ENCODE data around the gene LRRC27.

The LRRC27 gene

GRCh38 chr10:132403511-132404168 is 71.6 kb downstream of the LRRC27 start:
- no peak for DNase-seq (ENCODE audit: low spot score)

- no peak for DNase-seq (ENCODE audit: low spot score)
Observed at GRCh38 chr10:132404169-132404880, 72.3 kb downstream of the LRRC27 start.

- DNase-seq (ENCODE audit: low spot score): no peak
Observed at GRCh38 chr10:132404911-132405462, 73.0 kb downstream of the LRRC27 start.

- no peak for DNase-seq (ENCODE audit: low spot score)
Observed at GRCh38 chr10:132405463-132405991, 73.5 kb downstream of the LRRC27 start.

- no peak for DNase-seq (ENCODE audit: low spot score)
Observed at GRCh38 chr10:132406181-132406580, 74.2 kb downstream of the LRRC27 start.

- DNase-seq (ENCODE audit: low spot score): no peak
Observed at GRCh38 chr10:132406750-132407149, 74.8 kb downstream of the LRRC27 start.

- no peak for DNase-seq (ENCODE audit: low spot score)
Observed at GRCh38 chr10:132407243-132407746, 75.3 kb downstream of the LRRC27 start.

GRCh38 chr10:132407846-132408278 is 75.9 kb downstream of the LRRC27 start:
- no peak for DNase-seq (ENCODE audit: low spot score)

- no peak for DNase-seq (ENCODE audit: low spot score)
Observed at GRCh38 chr10:132408367-132408781, 76.4 kb downstream of the LRRC27 start.

GRCh38 chr10:132408823-132409666 is 77.1 kb downstream of the LRRC27 start:
- DNase-seq (ENCODE audit: low spot score): no peak

GRCh38 chr10:132409667-132410028 is 77.7 kb downstream of the LRRC27 start:
- no peak for DNase-seq (ENCODE audit: low spot score)

GRCh38 chr10:132410056-132410778 is 78.2 kb downstream of the LRRC27 start:
- DNase-seq (ENCODE audit: low spot score): no peak

GRCh38 chr10:132410779-132411532 is 79.0 kb downstream of the LRRC27 start:
- no peak for DNase-seq (ENCODE audit: low spot score)

- no peak for DNase-seq (ENCODE audit: low spot score)
Observed at GRCh38 chr10:132411561-132412253, 79.7 kb downstream of the LRRC27 start.

- no peak for DNase-seq (ENCODE audit: low spot score)
Observed at GRCh38 chr10:132412316-132413192, 80.6 kb downstream of the LRRC27 start.

- no peak for DNase-seq (ENCODE audit: low spot score)
Observed at GRCh38 chr10:132413226-132414205, 81.5 kb downstream of the LRRC27 start.

- no peak for DNase-seq (ENCODE audit: low spot score)
Observed at GRCh38 chr10:132414402-132415016, 82.5 kb downstream of the LRRC27 start.
